NCI-H510A treated with DMSO at 0.1 percent for 48 hours (cell line): ENCODE results near the gene MED16.
"Not testable (repeated sequence)": the region's sequence is repeated elsewhere in the genome, so short reads cannot be mapped to it uniquely, and the experiment has no call there.

ENCODE experiments used
- DNase-seq: peaks from one replicate; lab custom pipeline; 2025; lab: John Stamatoyannopoulos, UW

Gene MED16

DNA sequence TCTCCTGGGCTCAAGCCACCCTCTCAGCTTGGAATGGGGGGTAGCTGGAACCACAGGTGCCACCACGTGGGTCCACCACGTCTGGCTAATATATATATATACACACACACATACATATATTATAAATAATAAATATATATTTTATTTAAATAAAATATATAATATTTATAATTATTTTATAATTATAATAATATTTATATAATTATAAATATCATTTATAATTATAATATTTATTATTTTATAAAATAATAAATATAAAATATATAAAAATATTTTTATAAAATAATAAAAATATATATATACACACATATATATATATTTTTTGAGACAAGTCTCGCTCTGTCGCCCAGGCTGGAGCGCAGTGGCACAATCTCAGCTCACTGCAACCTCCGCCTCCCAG is 38.4 kb downstream of the MED16 start:
- DNase-seq = no peak

DNA sequence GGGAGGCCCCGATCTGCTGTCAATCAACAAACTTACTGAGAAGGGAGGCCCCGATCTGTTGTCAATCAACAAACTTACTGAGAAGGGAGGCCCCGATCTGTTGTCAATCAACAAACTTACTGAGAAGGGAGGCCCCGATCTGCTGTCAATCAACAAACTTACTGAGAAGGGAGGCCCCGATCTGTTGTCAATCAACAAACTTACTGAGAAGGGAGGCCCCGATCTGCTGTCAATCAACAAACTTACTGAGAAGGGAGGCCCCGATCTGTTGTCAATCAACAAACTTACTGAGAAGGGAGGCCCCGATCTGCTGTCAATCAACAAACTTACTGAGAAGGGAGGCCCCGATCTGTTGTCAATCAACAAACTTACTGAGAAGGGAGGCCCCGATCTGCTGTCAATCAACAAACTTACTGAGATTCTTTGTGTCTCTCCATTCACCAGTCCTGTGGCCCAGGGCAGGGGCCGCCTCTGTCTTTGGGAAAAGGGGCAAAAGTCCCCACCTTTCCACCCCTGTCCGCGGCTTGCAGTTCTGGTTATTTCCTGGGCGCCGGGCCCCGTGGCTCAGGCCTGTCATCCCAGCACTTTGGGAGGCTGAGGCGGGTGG is 39.3 kb downstream of the MED16 start:
- not testable (repeated sequence) for DNase-seq

DNA sequence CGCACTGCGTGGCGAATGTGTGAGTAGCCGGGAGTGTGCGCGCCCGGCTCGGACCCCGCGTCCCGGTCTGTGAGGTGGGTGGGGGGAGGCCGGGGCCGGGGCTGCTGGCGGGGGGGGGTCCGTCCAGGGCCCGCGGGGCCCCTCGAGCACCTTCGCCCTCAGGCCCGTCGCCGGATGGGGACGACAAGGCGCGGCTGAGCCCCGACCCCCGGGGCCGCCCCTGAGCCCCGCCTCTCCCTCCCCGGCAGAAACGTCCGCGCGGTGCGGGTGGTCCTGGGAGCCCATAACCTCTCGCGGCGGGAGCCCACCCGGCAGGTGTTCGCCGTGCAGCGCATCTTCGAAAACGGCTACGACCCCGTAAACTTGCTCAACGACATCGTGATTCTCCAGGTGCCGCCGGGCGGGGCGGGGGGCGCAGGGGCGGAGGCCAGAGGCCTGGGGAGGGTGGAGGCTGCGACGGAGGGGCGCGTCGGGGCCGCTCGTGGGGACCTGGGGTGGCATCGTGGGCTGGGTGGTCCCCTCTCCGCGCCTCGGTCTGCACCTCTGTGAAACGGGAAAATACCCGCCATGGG is 39.9 kb downstream of the MED16 start:
- no peak for DNase-seq

DNA sequence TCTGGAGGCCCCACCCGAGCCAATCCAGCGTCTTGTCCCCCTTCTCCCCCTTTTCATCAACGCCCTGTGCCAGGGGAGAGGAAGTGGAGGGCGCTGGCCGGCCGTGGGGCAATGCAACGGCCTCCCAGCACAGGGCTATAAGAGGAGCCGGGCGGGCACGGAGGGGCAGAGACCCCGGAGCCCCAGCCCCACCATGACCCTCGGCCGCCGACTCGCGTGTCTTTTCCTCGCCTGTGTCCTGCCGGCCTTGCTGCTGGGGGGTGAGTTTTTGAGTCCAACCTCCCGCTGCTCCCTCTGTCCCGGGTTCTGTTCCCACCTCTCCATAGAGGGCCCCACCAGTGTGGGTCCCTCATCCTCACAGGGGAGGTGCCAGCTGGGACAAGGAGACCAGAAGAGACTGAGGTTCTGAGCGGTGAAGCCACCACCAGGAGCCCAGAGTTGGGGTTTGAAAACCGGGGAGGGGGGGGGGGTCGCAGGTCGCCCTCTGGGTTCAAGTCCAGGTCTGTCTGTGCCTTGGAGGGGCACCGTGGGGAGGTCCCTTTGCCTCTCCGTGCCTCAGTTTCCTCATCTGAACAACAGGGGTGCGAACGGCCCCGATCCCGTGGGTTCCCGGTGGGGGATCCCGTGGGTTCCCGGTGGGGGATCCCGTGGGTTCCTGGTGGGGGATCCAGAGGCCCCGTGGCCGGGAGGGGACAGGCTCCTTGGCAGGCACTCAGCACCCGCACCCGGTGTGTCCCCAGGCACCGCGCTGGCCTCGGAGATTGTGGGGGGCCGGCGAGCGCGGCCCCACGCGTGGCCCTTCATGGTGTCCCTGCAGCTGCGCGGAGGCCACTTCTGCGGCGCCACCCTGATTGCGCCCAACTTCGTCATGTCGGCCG is 40.6 kb downstream of the MED16 start, which contains the start of gene ELANE:
Gene ELANE (plus strand): TSS at position 168 of the 878 bp plus-strand sequence. CDS start 26 bp downstream, at position 194.
- no peak for DNase-seq

DNA sequence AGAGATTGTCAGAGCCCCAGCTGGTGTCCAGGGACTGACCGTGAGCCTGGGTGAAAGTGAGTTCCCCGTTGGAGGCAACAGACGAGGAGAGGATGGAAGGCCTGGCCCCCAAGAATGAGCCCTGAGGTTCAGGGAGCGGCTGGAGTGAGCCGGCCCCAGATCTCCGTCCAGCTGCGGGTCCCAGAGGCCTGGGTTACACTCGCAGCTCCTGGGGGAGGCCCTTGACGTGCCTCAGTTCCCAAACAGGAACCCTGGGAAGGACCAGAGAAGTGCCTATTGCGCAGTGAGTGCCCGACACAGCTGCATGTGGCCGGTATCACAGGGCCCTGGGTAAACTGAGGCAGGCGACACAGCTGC is 42.0 kb downstream of the MED16 start:
- DNase-seq = no peak

DNA sequence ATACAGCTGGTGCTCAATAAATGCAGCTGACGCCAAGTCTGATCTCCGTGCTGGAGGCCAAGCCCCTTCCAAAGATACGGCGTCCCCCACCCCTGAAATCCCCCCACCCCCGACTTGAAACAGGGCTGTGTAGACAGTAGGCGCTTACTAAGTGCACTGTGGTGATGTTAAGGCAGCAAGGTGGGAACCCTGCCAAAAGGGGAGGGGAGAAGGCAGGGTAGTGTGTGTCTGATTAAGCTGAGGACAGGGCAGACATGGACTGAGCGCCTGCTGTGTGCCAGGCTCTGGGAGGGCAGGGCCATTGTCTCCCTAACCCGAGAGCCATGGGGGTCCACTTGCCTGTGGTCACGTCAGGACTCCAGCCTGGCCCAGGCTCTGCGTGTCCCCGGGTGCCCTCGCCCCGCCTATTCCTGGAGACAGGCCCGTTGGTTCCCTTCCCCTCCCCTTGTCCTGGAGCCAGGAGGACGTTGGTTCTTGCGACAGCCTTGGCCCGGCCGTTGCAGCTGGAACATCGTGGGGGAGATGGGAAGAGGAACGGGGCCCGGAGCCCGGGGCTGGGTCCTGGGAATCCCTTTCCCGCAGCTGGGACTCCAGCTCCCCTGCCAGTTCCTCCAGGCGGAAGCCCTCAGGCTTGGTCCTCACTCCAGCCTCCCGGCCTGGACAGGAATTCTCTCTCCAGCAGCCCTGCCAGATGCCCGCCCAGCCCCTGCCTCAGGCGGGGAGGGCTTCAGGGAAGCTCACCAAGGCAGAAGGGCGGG is 42.6 kb downstream of the MED16 start:
- no peak for DNase-seq

DNA sequence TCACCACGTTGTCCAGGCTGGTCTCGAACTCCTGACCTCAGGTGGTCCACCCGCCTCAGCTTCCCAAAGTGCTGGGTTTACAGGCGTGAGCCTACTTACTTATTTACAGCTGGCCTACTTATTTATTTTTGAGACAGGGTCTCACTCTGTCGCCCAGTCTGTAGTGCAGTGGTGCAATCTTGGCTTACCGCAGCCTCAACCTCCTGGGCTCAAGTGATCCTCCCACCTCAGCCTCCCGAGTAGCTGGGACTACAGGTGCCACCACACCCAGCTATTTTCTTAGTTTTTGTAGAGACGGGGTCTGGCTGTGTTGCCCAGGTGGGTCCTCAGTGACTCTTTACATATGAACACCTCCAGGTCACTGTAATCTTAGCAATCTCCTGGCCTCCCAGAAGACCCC is 43.8 kb downstream of the MED16 start:
- DNase-seq = not testable (repeated sequence)

DNA sequence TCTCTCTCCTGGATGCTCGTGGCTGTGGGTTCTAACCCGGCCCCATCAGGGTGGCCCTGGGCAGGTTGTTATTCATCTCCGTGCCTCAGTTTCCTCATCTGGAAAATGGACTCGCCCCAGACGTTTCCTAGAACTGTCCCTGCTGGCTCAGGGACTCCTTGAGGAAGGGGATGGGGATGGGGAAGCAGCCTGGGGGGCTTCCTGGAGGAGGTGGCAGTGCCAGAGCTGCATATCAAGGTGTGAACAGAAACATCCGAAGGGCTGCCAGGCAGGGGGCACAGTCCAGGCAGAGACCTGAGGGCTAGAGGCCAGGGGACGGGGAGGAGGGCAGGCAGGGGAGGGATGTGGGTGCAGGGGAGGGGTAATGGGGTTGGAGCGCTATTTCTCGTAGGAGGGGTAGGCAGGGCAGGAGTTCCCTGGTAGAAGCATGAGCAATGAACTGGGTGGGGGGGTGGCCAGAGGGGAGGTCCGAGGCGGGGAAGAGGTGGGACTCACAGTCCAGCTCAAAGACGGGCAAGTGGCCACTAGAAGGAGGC is 44.5 kb downstream of the MED16 start:
- no peak for DNase-seq

DNA sequence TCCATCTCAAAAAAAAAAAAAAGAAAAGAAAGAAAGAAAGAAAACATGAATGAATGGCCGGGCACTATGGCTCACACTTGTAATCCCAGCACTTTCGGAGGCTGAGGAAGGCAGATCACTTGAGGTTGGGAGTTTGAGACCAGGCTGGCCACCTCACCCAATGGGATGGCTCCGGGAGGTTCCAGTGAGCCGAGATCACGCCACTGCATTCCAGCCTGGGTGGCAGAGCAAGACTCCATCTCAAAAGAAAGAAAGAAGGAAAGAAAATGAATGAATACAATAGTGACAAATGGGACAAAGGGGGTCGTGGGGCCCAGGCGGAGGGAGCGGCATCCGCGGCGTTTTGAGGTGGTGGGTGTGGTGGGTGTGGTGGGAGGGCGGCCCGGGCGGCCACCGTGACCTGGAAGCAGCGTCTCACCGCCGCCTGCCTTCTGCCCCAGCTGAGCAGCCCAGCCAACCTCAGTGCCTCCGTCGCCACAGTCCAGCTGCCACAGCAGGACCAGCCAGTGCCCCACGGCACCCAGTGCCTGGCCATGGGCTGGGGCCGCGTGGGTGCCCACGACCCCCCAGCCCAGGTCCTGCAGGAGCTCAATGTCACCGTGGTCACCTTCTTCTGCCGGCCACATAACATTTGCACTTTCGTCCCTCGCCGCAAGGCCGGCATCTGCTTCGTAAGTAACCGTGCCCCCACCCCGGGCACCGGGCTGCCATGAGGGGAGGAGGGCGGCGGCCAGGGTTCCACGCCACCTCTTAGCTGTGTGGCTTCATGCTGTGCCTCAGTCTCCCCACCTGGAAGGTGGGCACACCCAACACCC is 47.1 kb downstream of the MED16 start:
- DNase-seq = no peak

DNA sequence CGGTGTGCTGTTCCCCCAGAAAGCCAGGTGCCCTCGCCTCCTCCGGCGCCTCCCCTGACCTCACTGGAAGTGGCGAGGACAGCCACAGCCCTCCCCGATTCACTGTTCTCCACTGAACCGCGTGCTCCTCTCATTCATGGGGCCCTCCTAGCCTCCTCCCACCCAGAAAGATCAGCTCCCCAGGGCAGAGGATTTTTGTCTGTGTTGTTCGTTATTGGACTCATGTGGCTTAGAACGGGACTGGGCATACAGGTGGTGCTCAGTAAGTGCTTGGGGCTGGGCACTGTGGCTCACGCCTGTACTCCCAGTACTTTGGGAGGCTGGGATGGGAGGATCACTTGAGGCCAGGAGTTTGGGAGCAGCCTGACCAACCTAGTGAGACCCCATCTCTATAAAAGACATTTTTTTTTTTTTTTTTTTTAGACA is 48.4 kb downstream of the MED16 start:
- DNase-seq = no peak

DNA sequence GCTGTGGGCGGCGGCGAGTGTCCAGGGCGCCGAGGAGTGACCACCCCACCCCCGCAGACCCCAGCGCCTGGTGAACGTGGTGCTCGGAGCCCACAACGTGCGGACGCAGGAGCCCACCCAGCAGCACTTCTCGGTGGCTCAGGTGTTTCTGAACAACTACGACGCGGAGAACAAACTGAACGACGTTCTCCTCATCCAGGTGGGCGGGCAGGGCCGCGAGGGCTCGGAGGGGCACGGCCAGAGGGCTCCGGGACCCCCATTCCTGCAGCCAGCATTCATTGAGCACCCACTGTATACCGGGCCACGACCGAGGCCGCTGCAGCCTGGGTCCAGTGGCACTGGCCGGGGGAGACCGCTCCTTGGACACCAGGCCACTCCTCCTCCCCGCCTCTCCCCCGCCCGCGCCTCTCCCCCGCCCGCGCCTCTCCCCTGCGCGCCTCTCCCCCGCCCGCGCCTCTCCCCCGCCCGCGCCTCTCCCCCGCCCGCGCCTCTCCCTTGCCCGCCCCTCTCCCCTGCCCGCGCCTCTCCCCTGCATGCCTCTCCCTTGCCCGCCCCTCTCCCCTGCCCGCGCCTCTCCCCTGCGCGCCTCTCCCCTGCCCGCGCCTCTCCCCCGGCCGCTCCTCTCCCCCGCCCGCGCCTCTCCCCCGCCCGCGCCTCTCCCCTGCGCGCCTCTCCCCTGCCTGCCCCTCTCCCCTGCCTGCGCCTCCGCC is 49.0 kb downstream of the MED16 start:
- no peak for DNase-seq

DNA sequence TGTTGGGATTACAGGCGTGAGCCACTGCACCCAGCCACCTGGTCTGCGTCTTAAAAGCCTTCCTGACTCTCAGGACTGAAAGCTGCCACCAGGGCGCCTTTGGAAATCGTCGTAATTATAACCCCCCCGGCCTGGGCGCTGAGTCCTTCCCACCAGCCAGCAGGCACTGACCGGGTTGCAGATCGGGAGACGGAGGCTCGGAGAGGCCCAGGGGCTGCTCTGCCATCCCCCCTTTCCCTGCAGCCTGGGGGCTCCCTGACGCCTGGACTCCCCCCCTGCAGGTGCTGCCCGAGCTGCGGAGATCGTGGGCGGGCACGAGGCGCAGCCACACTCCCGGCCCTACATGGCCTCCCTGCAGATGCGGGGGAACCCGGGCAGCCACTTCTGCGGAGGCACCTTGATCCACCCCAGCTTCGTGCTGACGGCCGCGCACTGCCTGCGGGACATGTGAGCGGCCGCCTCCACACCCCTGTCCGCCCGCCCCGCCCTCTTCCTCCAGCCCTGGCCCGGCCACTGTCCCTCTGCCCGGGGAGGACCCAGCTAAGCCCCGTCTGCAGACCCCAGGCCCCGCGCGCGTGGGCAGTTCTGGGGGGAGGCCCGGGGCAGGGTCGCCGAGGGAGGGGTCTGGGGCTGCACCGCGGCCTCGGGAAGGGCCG is 49.7 kb downstream of the MED16 start:
- DNase-seq = no peak

DNA sequence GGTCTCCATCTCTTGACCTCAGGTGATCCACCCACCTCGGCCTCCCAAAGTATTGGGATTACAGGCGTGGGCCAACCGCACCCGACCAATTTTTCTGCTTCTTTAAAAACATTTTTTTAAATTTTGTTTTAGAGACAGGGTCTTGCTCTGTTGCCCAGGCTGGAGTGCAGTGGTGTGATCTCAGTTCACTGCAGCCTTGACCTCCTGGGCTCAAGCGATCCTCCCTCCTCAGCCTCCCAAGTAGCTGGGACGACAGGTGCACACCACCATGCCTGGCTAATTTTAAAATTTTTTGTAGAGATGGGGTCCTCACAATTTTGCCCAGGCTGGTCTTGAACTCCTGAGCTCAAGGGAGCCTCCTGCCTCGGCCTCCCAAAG is 50.2 kb downstream of the MED16 start:
- DNase-seq = not testable (repeated sequence)

DNA sequence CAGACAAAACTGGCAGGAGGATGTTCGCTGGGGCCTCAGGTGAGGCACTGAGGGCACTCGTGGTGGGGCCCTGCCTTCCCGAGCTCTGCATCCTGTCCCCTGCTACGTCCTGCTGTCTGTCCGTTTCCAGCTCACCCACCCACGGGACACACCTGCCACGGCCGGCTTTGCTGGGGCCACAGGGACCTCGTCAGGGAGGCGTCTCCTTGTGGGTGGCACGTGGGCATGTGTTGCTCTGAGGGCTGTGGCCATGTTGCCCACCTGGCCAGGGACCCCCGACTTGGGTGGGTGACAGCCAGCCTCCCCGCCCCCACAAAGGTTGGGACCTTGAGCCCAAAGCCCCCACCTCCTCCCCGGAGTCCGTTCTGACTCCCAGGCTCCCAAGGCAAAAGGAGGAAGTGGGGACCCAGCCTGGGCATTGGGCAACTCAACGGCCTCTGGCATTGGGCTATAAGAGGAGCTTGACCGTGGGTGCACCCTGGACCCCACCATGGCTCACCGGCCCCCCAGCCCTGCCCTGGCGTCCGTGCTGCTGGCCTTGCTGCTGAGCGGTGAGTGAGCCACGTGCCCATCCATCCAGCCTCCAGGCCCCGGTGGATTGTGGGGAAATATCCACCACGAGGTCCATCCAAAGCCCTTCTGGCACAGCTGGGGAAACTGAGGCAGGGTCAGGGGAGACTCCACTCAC is 52.3 kb downstream of the MED16 start, which contains the start of gene PRTN3:
Gene PRTN3 (plus strand): TSS at position 481 of the 688 bp plus-strand sequence. CDS start 10 bp downstream, at position 491.
- no peak for DNase-seq

DNA sequence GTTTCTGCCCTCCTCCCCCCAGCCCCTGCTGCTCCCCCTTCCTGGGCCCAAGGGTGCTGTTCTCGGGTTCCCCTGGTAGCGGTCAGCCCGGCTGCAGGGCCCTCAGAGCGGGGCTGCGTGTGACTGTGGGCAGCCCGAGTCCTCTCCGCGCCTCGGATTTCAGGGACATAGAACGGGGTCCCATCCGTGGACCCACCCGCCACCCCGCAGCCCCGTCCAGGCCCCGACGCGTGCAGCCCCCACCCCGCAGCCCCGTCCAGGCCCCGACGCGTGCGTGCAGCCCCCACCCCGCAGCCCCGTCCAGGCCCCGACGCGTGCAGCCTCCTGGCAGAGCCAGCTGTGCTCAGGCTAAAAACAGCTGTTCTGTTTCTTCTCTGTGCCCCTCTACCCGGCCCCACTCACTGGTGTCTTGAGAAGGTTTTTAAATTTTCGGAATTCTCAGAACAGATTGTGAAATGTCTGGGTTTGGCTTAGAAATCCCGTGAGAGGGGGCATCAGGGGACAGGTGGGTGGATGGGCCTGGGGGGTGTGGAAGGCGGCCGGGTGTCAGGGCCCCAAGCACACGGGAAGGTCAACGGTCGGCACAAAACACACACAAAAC is 57.7 kb downstream of the MED16 start:
- DNase-seq = no peak

DNA sequence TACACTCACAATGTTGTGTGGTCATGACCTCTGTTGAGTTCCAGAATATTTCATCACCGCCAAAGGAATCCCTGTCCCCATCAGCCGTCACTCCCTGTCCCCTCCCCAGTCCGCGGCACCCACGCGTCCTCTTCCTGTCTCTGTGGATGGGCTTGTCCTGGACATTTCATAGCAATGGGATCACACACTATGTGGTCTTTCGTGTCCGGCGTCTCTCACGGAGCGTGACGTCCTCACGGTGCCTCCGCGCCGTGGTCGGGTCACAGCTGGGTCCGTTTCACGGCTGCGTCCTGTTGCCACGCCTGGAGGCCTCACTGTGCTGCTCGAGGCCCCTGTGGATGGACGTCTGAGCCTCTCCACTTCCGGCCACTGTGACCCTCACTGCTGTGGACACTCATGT is 58.8 kb downstream of the MED16 start:
- no peak for DNase-seq

DNA sequence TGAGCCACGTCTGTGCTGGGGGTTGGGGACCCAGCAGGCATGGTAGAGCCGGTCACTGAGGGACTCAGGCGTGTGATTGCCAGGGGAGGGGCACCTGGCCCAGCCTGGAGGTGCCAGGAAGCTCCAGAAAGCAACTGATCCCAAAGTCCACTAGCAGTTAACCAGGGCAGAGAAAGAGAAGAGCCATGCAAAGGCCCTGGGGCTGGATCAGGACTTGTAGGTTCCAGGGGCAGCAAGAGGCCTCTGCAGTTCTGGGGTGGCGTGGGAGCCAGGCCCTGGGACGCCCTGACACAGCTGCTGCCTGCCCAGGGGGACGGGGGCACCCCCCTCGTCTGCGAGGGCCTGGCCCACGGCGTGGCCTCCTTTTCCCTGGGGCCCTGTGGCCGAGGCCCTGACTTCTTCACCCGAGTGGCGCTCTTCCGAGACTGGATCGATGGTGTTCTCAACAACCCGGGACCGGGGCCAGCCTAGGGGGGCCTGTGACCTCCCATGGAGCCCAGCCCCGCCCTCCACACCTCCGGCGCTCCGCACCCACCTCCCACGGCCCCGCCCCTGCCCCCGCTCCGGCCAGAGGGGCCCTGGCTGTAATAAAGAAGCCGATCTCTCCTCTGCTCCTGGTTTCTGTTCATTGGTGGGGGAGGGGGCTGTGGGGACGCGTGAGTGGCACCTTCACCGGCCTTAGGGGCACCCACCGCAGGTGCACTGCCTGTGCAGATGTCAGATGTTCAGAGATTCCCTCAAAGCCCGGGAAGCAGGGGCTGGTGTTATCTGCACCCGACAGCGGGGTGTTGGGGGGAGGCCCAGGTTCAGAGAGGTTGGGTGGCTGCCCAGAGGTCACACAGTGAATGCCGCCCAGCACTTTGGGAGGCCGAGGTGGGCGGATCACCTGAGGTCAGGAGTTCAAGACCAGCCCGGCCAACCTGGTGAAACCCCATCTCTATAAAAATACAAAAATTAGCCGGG is 61.3 kb downstream of the MED16 start:
- no peak for DNase-seq
